Activated T-cell treated with anti-CD3 and anti-CD28 coated beads for 4 hours (primary cell): ENCODE results near the gene HOXB6.

Experiments used
- DNase-seq: peaks from one replicate; pipeline ENCODE4 v3.0.0-alpha.2; 2020

Gene HOXB6

GRCh38 chr17:48593840-48594537 lies 10.8 kb downstream of the HOXB6 start:
- peak; percentile 76 for DNase-seq

- no peak for DNase-seq
These were observed 11.5 kb downstream of the HOXB6 start, which contains the start of gene HOXB5 for GRCh38 chr17:48593126-48593829. Gene HOXB5, minus strand, starts transcription at chr17:48593779. Its CDS starts 97 bp downstream, at chr17:48593682.

- no peak for DNase-seq
These were observed 12.2 kb downstream of the HOXB6 start for GRCh38 chr17:48592577-48592976.

- DNase-seq: no peak
These were observed 12.7 kb downstream of the HOXB6 start for GRCh38 chr17:48592057-48592514.

GRCh38 chr17:48591255-48592056 lies 13.3 kb downstream of the HOXB6 start:
- DNase-seq: no peak

- DNase-seq: no peak
These were observed 14.1 kb downstream of the HOXB6 start for GRCh38 chr17:48590607-48591161.

- DNase-seq: no peak
These were observed 14.8 kb downstream of the HOXB6 start, which contains the start of gene HOXB3 for GRCh38 chr17:48589831-48590606. Gene HOXB3, minus strand, starts transcription at chr17:48590241. Its CDS starts 37,767 bp downstream, at chr17:48552474.

- no peak for DNase-seq
These were observed 15.5 kb downstream of the HOXB6 start for GRCh38 chr17:48589060-48589830.

- no peak for DNase-seq
These were observed 16.3 kb downstream of the HOXB6 start for GRCh38 chr17:48588528-48588927.

GRCh38 chr17:48588074-48588415 lies 16.7 kb downstream of the HOXB6 start:
- no peak for DNase-seq

GRCh38 chr17:48587276-48588073 lies 17.3 kb downstream of the HOXB6 start:
- no peak for DNase-seq

GRCh38 chr17:48586355-48587258 lies 18.2 kb downstream of the HOXB6 start:
- no peak for DNase-seq

- DNase-seq: no peak
These were observed 20.5 kb downstream of the HOXB6 start for GRCh38 chr17:48584223-48584741.

GRCh38 chr17:48583708-48584222 lies 21.0 kb downstream of the HOXB6 start:
- no peak for DNase-seq

GRCh38 chr17:48582750-48583069 lies 22.1 kb downstream of the HOXB6 start:
- DNase-seq: no peak

- no peak for DNase-seq
These were observed 24.8 kb downstream of the HOXB6 start for GRCh38 chr17:48579760-48580554.

GRCh38 chr17:48579471-48579759 lies 25.4 kb downstream of the HOXB6 start:
- no peak for DNase-seq
